Measurements from ENCODE around the gene FAM210B. TPM values are rescaled to one million over a fixed set of nuclear protein-coding genes. Genes with fewer than 3 reads are reported as not detected.
A peak's percentile ranks its signal among the peaks of the same experiment; 100 is the strongest.
"Not testable (repeated sequence)": the region's sequence is repeated elsewhere in the genome, so short reads cannot be mapped to it uniquely, and the experiment has no call there.

FAM210B gene
- total RNA-seq, 3 donors from 2014 or later: 3.4 to 4.1 (median 3.7) TPM

- DNase-seq (no peak), ATAC-seq (peak; percentile 21 to 40)
- Mint-ChIP-seq H3K36me3 (ENCODE audit: insufficient read depth) (peaks cover 12% of the 10 kb centered on the region), H3K4me3 (no peak overlapping the region), H3K27me3 (ENCODE audit: low read depth) (no peaks in the 10 kb centered on the region), H3K9me3 (no peaks in the 10 kb centered on the region), H3K4me1 (ENCODE audit: low read depth) (peaks cover 16% of the 10 kb centered on the region)
Observed at GRCh38 chr20:56372850-56373249, 14.1 kb downstream of the FAM210B start.

- no peaks in the 10 kb centered on the region for H3K9me3 Mint-ChIP-seq
- no peak for DNase-seq
- ATAC-seq: peak; percentile 60 to 75
- H3K4me3 Mint-ChIP-seq: no peak overlapping the region
- H3K36me3 Mint-ChIP-seq (ENCODE audit: insufficient read depth): peaks cover 10% of the 10 kb centered on the region
- peaks cover 16% of the 10 kb centered on the region for H3K4me1 Mint-ChIP-seq (ENCODE audit: low read depth)
- no peaks in the 10 kb centered on the region for H3K27me3 Mint-ChIP-seq (ENCODE audit: low read depth)
Observed at GRCh38 chr20:56373942-56374341, 15.2 kb downstream of the FAM210B start.

GRCh38 chr20:56376331-56376730 is 17.6 kb downstream of the FAM210B start:
- no peak overlapping the region for H3K4me3 Mint-ChIP-seq
- H3K9me3 Mint-ChIP-seq: no peaks in the 10 kb centered on the region
- H3K4me1 Mint-ChIP-seq (ENCODE audit: low read depth): peaks cover 18% of the 10 kb centered on the region
- DNase-seq (no peak), ATAC-seq (no peak)
- peaks cover 6% of the 10 kb centered on the region for H3K36me3 Mint-ChIP-seq (ENCODE audit: insufficient read depth)
- H3K27me3 Mint-ChIP-seq (ENCODE audit: low read depth): no peaks in the 10 kb centered on the region

GRCh38 chr20:56378386-56378785 is 19.6 kb downstream of the FAM210B start:
- Mint-ChIP-seq H3K36me3 (ENCODE audit: insufficient read depth) (peaks cover 6% of the 10 kb centered on the region), H3K9me3 (no peaks in the 10 kb centered on the region), H3K4me3 (no peak overlapping the region), H3K27me3 (ENCODE audit: low read depth) (no peaks in the 10 kb centered on the region), H3K4me1 (ENCODE audit: low read depth) (peaks cover 10% of the 10 kb centered on the region)
- ATAC-seq (no peak), DNase-seq (no peak)

- Mint-ChIP-seq H3K27me3 (ENCODE audit: low read depth) (no peaks in the 10 kb centered on the region), H3K4me1 (ENCODE audit: low read depth) (peaks cover 8% of the 10 kb centered on the region), H3K9me3 (no peaks in the 10 kb centered on the region), H3K4me3 (no peak overlapping the region), H3K36me3 (ENCODE audit: insufficient read depth) (peaks cover 6% of the 10 kb centered on the region)
- ATAC-seq (no peak), DNase-seq (no peak)
Observed at GRCh38 chr20:56380375-56380774, 21.6 kb downstream of the FAM210B start.

GRCh38 chr20:56381501-56381900 is 22.7 kb downstream of the FAM210B start:
- peaks cover 6% of the 10 kb centered on the region for H3K36me3 Mint-ChIP-seq (ENCODE audit: insufficient read depth)
- DNase-seq: no peak
- no peak overlapping the region for H3K4me3 Mint-ChIP-seq
- peaks cover 2% of the 10 kb centered on the region for H3K4me1 Mint-ChIP-seq (ENCODE audit: low read depth)
- H3K9me3 Mint-ChIP-seq: no peaks in the 10 kb centered on the region
- H3K27me3 Mint-ChIP-seq (ENCODE audit: low read depth): no peaks in the 10 kb centered on the region
- no peak for ATAC-seq

GRCh38 chr20:56382696-56383095 is 23.9 kb downstream of the FAM210B start:
- no peak overlapping the region for H3K4me3 Mint-ChIP-seq
- DNase-seq: no peak
- no peaks in the 10 kb centered on the region for H3K27me3 Mint-ChIP-seq (ENCODE audit: low read depth)
- no peak for ATAC-seq
- H3K4me1 Mint-ChIP-seq (ENCODE audit: low read depth): peaks cover 2% of the 10 kb centered on the region
- no peaks in the 10 kb centered on the region for H3K9me3 Mint-ChIP-seq
- H3K36me3 Mint-ChIP-seq (ENCODE audit: insufficient read depth): peaks cover 6% of the 10 kb centered on the region

- Mint-ChIP-seq H3K4me3 (no peak overlapping the region), H3K27me3 (ENCODE audit: low read depth) (no peaks in the 10 kb centered on the region), H3K36me3 (ENCODE audit: insufficient read depth) (peaks cover 6% of the 10 kb centered on the region), H3K9me3 (no peaks in the 10 kb centered on the region), H3K4me1 (ENCODE audit: low read depth) (peaks cover 2% of the 10 kb centered on the region)
- DNase-seq (no peak), ATAC-seq (no peak)
Observed at GRCh38 chr20:56383334-56383733, 24.6 kb downstream of the FAM210B start.

- DNase-seq (no peak), ATAC-seq (no peak)
- H3K4me1 Mint-ChIP-seq (ENCODE audit: low read depth): peaks cover 2% of the 10 kb centered on the region
- no peak overlapping the region for H3K4me3 Mint-ChIP-seq
- H3K27me3 Mint-ChIP-seq (ENCODE audit: low read depth): no peaks in the 10 kb centered on the region
- H3K36me3 Mint-ChIP-seq (ENCODE audit: insufficient read depth): peaks cover 4% of the 10 kb centered on the region
- no peaks in the 10 kb centered on the region for H3K9me3 Mint-ChIP-seq
Observed at GRCh38 chr20:56385130-56385529, 26.4 kb downstream of the FAM210B start.

- H3K36me3 Mint-ChIP-seq (ENCODE audit: insufficient read depth): peaks cover 4% of the 10 kb centered on the region
- ATAC-seq: no peak
- peaks cover 4% of the 10 kb centered on the region for H3K4me1 Mint-ChIP-seq (ENCODE audit: low read depth)
Observed at GRCh38 chr20:56386219-56386618, 27.4 kb downstream of the FAM210B start.

GRCh38 chr20:56388882-56389281 is 30.1 kb downstream of the FAM210B start:
- H3K27me3 Mint-ChIP-seq (ENCODE audit: low read depth): no peaks in the 10 kb centered on the region
- peaks cover 17% of the 10 kb centered on the region for H3K4me1 Mint-ChIP-seq (ENCODE audit: low read depth)
- DNase-seq (no peak), ATAC-seq (no peak)
- no peaks in the 10 kb centered on the region for H3K9me3 Mint-ChIP-seq
- no peak overlapping the region for H3K4me3 Mint-ChIP-seq
- peaks cover 4% of the 10 kb centered on the region for H3K36me3 Mint-ChIP-seq (ENCODE audit: insufficient read depth)

More at GRCh38 chr20:56386219-56386618, 27.4 kb downstream of the FAM210B start:
- no peak for DNase-seq
- Mint-ChIP-seq H3K27me3 (ENCODE audit: low read depth) (no peaks in the 10 kb centered on the region), H3K4me3 (no peak overlapping the region), H3K9me3 (no peaks in the 10 kb centered on the region)

GRCh38 chr20:56389807-56390206 is 31.0 kb downstream of the FAM210B start:
- Mint-ChIP-seq H3K9me3 (no peaks in the 10 kb centered on the region), H3K4me1 (ENCODE audit: low read depth) (peaks cover 23% of the 10 kb centered on the region), H3K4me3 (peak overlapping the region; percentile 8), H3K36me3 (ENCODE audit: insufficient read depth) (peaks cover 4% of the 10 kb centered on the region), H3K27me3 (ENCODE audit: low read depth) (no peaks in the 10 kb centered on the region)
- no peak for DNase-seq
- ATAC-seq: no peak

- H3K4me1 Mint-ChIP-seq (ENCODE audit: low read depth): peaks cover 25% of the 10 kb centered on the region
- H3K4me3 Mint-ChIP-seq; H3K27me3 Mint-ChIP-seq (ENCODE audit: low read depth); H3K36me3 Mint-ChIP-seq (ENCODE audit: insufficient read depth); DNase-seq; ATAC-seq; H3K9me3 Mint-ChIP-seq: not testable (repeated sequence)
Observed at GRCh38 chr20:56390396-56390795, 31.6 kb downstream of the FAM210B start.

GRCh38 chr20:56391037-56391436 is 32.3 kb downstream of the FAM210B start:
- peaks cover 25% of the 10 kb centered on the region for H3K4me1 Mint-ChIP-seq (ENCODE audit: low read depth)
- no peak overlapping the region for H3K4me3 Mint-ChIP-seq
- peaks cover 16% of the 10 kb centered on the region for H3K36me3 Mint-ChIP-seq (ENCODE audit: insufficient read depth)
- no peak for DNase-seq
- no peak for ATAC-seq
- no peaks in the 10 kb centered on the region for H3K27me3 Mint-ChIP-seq (ENCODE audit: low read depth)
- no peaks in the 10 kb centered on the region for H3K9me3 Mint-ChIP-seq

- Mint-ChIP-seq H3K27me3 (ENCODE audit: low read depth) (no peaks in the 10 kb centered on the region), H3K4me1 (ENCODE audit: low read depth) (peaks cover 25% of the 10 kb centered on the region), H3K9me3 (no peaks in the 10 kb centered on the region), H3K36me3 (ENCODE audit: insufficient read depth) (peaks cover 15% of the 10 kb centered on the region), H3K4me3 (no peak overlapping the region)
- DNase-seq (no peak), ATAC-seq (peak; percentile 54)
Observed at GRCh38 chr20:56391596-56392131, 32.9 kb downstream of the FAM210B start.
